GM21619 (cell line): ENCODE results near the gene ABCC9.
"Not testable (repeated sequence)": the region's sequence is repeated elsewhere in the genome, so short reads cannot be mapped to it uniquely, and the experiment has no call there.

Source experiments
- ATAC-seq: cut with Tn5 transposase; IDR thresholded peaks from one replicate; pipeline ENCODE4 v1.9.1; 2021; ENCODE audit not compliant: unreplicated experiment

The ABCC9 gene

GRCh38 chr12:21934173-21934572 is 7.1 kb downstream of the ABCC9 start:
- no peak for ATAC-seq

GRCh38 chr12:21933656-21934055 is 7.6 kb downstream of the ABCC9 start:
- no peak for ATAC-seq

GRCh38 chr12:21929972-21930371 is 11.3 kb downstream of the ABCC9 start:
- not testable (repeated sequence) for ATAC-seq

- ATAC-seq = no peak
Observed at GRCh38 chr12:21925296-21925913, 15.8 kb downstream of the ABCC9 start.

GRCh38 chr12:21921436-21921835 is 19.8 kb downstream of the ABCC9 start:
- no peak for ATAC-seq

- no peak for ATAC-seq
Observed at GRCh38 chr12:21918456-21918855, 22.8 kb downstream of the ABCC9 start.

GRCh38 chr12:21913823-21914222 is 27.4 kb downstream of the ABCC9 start:
- no peak for ATAC-seq

GRCh38 chr12:21912318-21912717 is 28.9 kb downstream of the ABCC9 start:
- no peak for ATAC-seq

GRCh38 chr12:21911832-21912231 is 29.4 kb downstream of the ABCC9 start:
- no peak for ATAC-seq

GRCh38 chr12:21910657-21911056 is 30.6 kb downstream of the ABCC9 start:
- ATAC-seq = no peak

- no peak for ATAC-seq
Observed at GRCh38 chr12:21907948-21908837, 33.0 kb downstream of the ABCC9 start.

GRCh38 chr12:21906919-21907493 is 34.2 kb downstream of the ABCC9 start:
- ATAC-seq = peak; percentile 89

- ATAC-seq = not testable (repeated sequence)
Observed at GRCh38 chr12:21899532-21899931, 41.7 kb downstream of the ABCC9 start.

GRCh38 chr12:21895651-21896050 is 45.6 kb downstream of the ABCC9 start:
- no peak for ATAC-seq

GRCh38 chr12:21894792-21895595 is 46.2 kb downstream of the ABCC9 start:
- ATAC-seq = no peak

- no peak for ATAC-seq
Observed at GRCh38 chr12:21893924-21894323, 47.3 kb downstream of the ABCC9 start.

GRCh38 chr12:21892341-21892740 is 48.9 kb downstream of the ABCC9 start:
- no peak for ATAC-seq

GRCh38 chr12:21891751-21892217 is 49.4 kb downstream of the ABCC9 start:
- no peak for ATAC-seq

- ATAC-seq = no peak
Observed at GRCh38 chr12:21888276-21888863, 52.9 kb downstream of the ABCC9 start.

- no peak for ATAC-seq
Observed at GRCh38 chr12:21884936-21885335, 56.3 kb downstream of the ABCC9 start.

- no peak for ATAC-seq
Observed at GRCh38 chr12:21882635-21883034, 58.6 kb downstream of the ABCC9 start.
